Central memory CD8-positive, alpha-beta T cell (primary cell): ENCODE results near the gene TLCD2.
A peak's percentile ranks its signal among the peaks of the same experiment; 100 is the strongest.

Experiments used
- ATAC-seq: fragments of 150-1000 bp; cut with Tn5 transposase; replicated peaks from 2 replicates; pipeline ENCODE4 v1.10.0; 2022; ENCODE audit warnings: mild to moderate bottlenecking, moderate FRiP score, moderate number of reproducible peaks; ENCODE audit not compliant: poor library complexity, severe bottlenecking; ENCODE audit errors: extremely low read depth
- DNase-seq, 2 donors: peaks; one replicate each; pipeline ENCODE4 v3.0.0; 2021; ENCODE audit warnings: low spot score in 2 of 2
- H3K27ac Mint-ChIP-seq: one replicate; pipeline ENCODE4 v1.8.0; 2022; ENCODE audit warnings: low read depth, mild to moderate bottlenecking, moderate library complexity, mixed read lengths
- H3K27me3 Mint-ChIP-seq: one replicate; pipeline ENCODE4 v1.8.0; 2022; ENCODE audit warnings: mixed read lengths
- H3K36me3 Mint-ChIP-seq: one replicate; pipeline ENCODE4 v1.8.0; 2022; ENCODE audit warnings: mild to moderate bottlenecking, moderate library complexity, mixed read lengths; ENCODE audit not compliant: insufficient read depth
- H3K4me1 Mint-ChIP-seq: one replicate; pipeline ENCODE4 v1.8.0; 2022; ENCODE audit warnings: mixed read lengths
- H3K4me3 Mint-ChIP-seq: one replicate; pipeline ENCODE4 v1.8.0; 2022; ENCODE audit warnings: mild to moderate bottlenecking, moderate library complexity, mixed read lengths
- H3K9me3 Mint-ChIP-seq: one replicate; pipeline ENCODE4 v1.8.0; 2022; ENCODE audit warnings: mixed read lengths

Gene TLCD2

GRCh38 chr17:1718362-1719165 is 8.4 kb upstream of the TLCD2 start:
- H3K4me3 Mint-ChIP-seq = peak overlapping the region; percentile 94
- H3K36me3 Mint-ChIP-seq = peaks cover 19% of the 10 kb centered on the region
- ATAC-seq = no peak
- peaks cover 39% of the 10 kb centered on the region for H3K4me1 Mint-ChIP-seq
- no peak for DNase-seq
- H3K9me3 Mint-ChIP-seq = no peaks in the 10 kb centered on the region
- peak overlapping the region; percentile 90 for H3K27ac Mint-ChIP-seq
- no peaks in the 10 kb centered on the region for H3K27me3 Mint-ChIP-seq

GRCh38 chr17:1716912-1717695 is 6.9 kb upstream of the TLCD2 start:
- Mint-ChIP-seq H3K27ac (peak overlapping the region; percentile 90), H3K27me3 (no peaks in the 10 kb centered on the region), H3K4me1 (peaks cover 31% of the 10 kb centered on the region), H3K4me3 (peak overlapping the region; percentile 94), H3K36me3 (peaks cover 16% of the 10 kb centered on the region), H3K9me3 (no peaks in the 10 kb centered on the region)
- DNase-seq = peak; percentile 54 to 71
- ATAC-seq = peak; percentile 49

DNA sequence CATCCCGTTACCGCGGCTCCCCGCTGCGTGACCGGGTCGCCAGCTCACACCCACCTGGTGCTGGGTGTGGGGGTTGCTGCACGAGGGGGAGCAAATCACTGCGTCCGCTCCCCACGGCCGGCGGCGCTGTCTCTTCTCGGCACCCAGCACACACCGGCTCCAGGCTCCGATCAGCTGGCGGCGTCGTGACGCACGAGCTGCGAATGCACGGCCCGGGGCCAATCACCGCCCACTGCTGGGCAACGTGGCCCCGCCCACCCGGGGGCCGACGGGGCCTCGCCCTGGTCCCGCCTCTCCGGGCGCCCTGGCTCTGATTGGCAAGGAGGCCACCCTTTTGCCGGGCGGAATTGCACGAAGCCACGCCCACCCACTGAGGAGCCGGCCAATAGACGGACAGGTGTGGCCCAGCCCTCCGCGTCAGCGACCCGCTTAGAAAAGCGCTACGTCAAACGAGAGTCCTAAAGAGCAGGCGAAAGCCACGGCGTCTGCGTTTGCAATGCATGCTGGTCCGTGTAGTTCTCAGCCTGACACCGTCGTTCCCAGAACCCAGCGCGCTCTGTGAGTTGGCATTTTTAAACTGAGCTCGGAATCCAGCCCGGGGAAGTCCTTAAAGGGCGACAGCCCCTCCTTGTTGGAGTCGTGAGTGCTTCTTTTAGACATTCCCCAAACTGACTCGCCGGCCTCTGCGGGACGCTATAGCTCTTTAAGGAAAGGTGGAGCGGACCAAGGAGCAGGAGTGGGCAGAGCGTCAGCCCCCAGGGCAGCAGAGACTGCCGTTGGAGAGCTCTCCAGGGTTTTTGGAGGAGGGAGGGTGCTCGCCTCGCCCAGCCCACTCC is 6.1 kb upstream of the TLCD2 start:
- Mint-ChIP-seq H3K27ac (peak overlapping the region; percentile 90), H3K27me3 (no peaks in the 10 kb centered on the region), H3K9me3 (no peaks in the 10 kb centered on the region), H3K36me3 (peaks cover 19% of the 10 kb centered on the region), H3K4me1 (peaks cover 32% of the 10 kb centered on the region), H3K4me3 (peak overlapping the region; percentile 94)
- peak; percentile 98 to 100 for DNase-seq
- peak; percentile 92 for ATAC-seq

GRCh38 chr17:1715803-1716075 is 5.6 kb upstream of the TLCD2 start:
- no peak for ATAC-seq
- Mint-ChIP-seq H3K27ac (peak overlapping the region; percentile 90), H3K27me3 (no peaks in the 10 kb centered on the region)

GRCh38 chr17:1714980-1715802 is 5.0 kb upstream of the TLCD2 start:
- Mint-ChIP-seq H3K4me3 (peak overlapping the region; percentile 94), H3K36me3 (peaks cover 19% of the 10 kb centered on the region), H3K9me3 (no peaks in the 10 kb centered on the region), H3K27ac (no peak overlapping the region), H3K27me3 (no peaks in the 10 kb centered on the region), H3K4me1 (peaks cover 41% of the 10 kb centered on the region)
- DNase-seq (no peak), ATAC-seq (no peak)

More at GRCh38 chr17:1715803-1716075, 5.6 kb upstream of the TLCD2 start:
- Mint-ChIP-seq H3K36me3 (peaks cover 19% of the 10 kb centered on the region), H3K4me3 (peak overlapping the region; percentile 94), H3K9me3 (no peaks in the 10 kb centered on the region), H3K4me1 (peaks cover 38% of the 10 kb centered on the region)
- DNase-seq = no peak

- H3K4me1 Mint-ChIP-seq = peaks cover 41% of the 10 kb centered on the region
These were observed 4.3 kb upstream of the TLCD2 start for GRCh38 chr17:1714427-1714979.

DNA sequence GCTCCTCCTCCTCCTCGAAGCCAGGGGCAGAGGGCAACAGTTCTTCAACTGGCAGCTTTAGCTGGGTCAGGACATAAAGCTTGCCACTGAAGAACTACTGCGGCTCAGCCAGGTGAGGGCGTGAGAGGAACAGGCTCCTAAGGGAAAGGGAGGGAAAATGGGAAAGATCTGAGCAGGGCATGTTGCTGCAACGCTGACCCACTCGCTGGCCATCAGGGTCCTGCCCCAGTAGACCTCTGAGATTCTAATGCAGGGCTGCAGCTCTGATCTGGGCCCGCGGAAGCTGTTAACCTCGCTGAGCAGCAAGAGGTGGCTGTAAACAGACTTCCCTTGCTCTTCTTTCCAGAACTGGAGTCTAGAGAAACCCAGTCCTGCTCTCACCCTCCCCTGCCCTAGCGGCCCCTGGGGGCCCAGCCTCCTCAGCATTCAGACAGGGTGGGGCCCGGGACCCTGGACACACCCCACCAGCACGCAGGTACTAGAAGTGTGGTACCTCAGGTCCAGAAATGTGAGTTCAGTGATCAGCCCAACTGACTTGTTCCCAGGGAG is 3.8 kb upstream of the TLCD2 start:
- Mint-ChIP-seq H3K9me3 (no peaks in the 10 kb centered on the region), H3K36me3 (peaks cover 19% of the 10 kb centered on the region), H3K27ac (no peak overlapping the region)

More at GRCh38 chr17:1714427-1714979, 4.3 kb upstream of the TLCD2 start:
- DNase-seq (no peak), ATAC-seq (no peak)
- peaks cover 19% of the 10 kb centered on the region for H3K36me3 Mint-ChIP-seq
- H3K4me3 Mint-ChIP-seq = peak overlapping the region; percentile 94
- no peaks in the 10 kb centered on the region for H3K9me3 Mint-ChIP-seq
- H3K27me3 Mint-ChIP-seq = no peaks in the 10 kb centered on the region
- no peak overlapping the region for H3K27ac Mint-ChIP-seq

GRCh38 chr17:1713160-1713877 is 3.1 kb upstream of the TLCD2 start:
- no peaks in the 10 kb centered on the region for H3K27me3 Mint-ChIP-seq
- no peak for ATAC-seq

More for the DNA sequence above, 3.8 kb upstream of the TLCD2 start:
- Mint-ChIP-seq H3K27me3 (no peaks in the 10 kb centered on the region), H3K4me1 (peaks cover 41% of the 10 kb centered on the region), H3K4me3 (peak overlapping the region; percentile 94)
- ATAC-seq = no peak
- DNase-seq = no peak

GRCh38 chr17:1712271-1712670 is 2.1 kb upstream of the TLCD2 start:
- peaks cover 7% of the 10 kb centered on the region for H3K27me3 Mint-ChIP-seq
- H3K27ac Mint-ChIP-seq = peak overlapping the region; percentile 39
- H3K36me3 Mint-ChIP-seq = peaks cover 17% of the 10 kb centered on the region
- no peak overlapping the region for H3K4me3 Mint-ChIP-seq
- no peaks in the 10 kb centered on the region for H3K9me3 Mint-ChIP-seq
- no peak for ATAC-seq
- peaks cover 34% of the 10 kb centered on the region for H3K4me1 Mint-ChIP-seq
- DNase-seq = no peak

More at GRCh38 chr17:1713160-1713877, 3.1 kb upstream of the TLCD2 start:
- Mint-ChIP-seq H3K27ac (no peak overlapping the region), H3K4me3 (peak overlapping the region; percentile 94), H3K9me3 (no peaks in the 10 kb centered on the region), H3K36me3 (peaks cover 19% of the 10 kb centered on the region), H3K4me1 (peaks cover 41% of the 10 kb centered on the region)
- DNase-seq = no peak

- Mint-ChIP-seq H3K9me3 (no peaks in the 10 kb centered on the region), H3K27me3 (peaks cover 7% of the 10 kb centered on the region), H3K27ac (peak overlapping the region; percentile 39), H3K36me3 (peaks cover 13% of the 10 kb centered on the region), H3K4me1 (peaks cover 31% of the 10 kb centered on the region), H3K4me3 (peak overlapping the region; percentile 66)
- no peak for DNase-seq
- ATAC-seq = no peak
These were observed 1.6 kb upstream of the TLCD2 start for GRCh38 chr17:1711804-1712203.
